Fibroblast of skin of scalp (primary cell): ENCODE measurements around the gene ALDH1L1.

Source experiments
- DNase-seq: peaks from one replicate; pipeline ENCODE4 v3.0.0-alpha.2; 2013

Gene ALDH1L1

DNA sequence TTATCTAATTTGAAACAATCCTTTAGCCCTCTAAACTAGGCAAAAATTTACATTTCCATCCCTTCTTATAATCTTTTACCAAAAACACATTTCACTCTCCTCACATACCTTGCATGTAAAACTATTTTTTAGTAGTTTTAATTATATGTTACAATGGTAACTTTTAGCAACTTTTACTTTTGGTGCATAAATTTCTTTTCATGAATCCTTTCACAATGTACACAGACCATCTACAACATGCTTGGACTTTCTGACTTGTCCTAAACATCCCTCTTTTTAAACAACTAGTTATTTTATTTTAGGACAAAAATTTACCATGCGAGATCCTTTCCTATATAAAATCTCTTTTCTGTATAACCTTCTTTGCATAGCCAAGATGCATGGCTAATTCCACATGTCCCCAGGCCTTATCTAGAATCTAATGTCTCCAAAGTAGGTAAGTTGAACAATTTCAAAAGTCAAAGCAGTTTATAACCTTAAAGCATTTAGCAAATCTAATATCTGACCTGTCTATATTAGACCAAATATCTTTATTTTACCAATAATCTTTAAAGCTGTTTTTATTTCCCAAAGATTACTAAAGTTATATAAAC lies 14.4 kb upstream of the ALDH1L1 start:
- no peak for DNase-seq

DNA sequence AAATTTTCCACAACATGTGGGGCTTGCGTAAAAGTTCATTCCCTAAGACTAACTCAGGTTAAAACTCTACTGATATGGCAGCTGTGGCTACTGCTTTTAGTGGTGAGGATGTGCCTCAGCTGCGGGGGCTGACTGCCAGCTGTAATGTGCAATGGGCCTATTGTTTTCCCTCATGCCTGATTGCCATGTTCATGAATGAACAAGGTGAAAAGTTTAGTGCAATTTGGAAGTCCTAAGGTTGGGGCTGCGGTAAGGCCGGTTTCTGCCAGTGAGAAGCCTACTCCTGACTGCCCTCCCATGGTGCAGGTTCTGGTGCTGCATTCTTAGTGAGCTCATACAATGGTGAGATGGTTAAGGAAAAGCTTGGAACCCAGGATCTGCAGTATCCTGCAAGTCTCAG lies 10.9 kb upstream of the ALDH1L1 start:
- DNase-seq, result no peak

GRCh38 chr3:126187920-126188319 lies 7.5 kb upstream of the ALDH1L1 start:
- no peak for DNase-seq

GRCh38 chr3:126186749-126187148 lies 6.4 kb upstream of the ALDH1L1 start:
- DNase-seq, result no peak

DNA sequence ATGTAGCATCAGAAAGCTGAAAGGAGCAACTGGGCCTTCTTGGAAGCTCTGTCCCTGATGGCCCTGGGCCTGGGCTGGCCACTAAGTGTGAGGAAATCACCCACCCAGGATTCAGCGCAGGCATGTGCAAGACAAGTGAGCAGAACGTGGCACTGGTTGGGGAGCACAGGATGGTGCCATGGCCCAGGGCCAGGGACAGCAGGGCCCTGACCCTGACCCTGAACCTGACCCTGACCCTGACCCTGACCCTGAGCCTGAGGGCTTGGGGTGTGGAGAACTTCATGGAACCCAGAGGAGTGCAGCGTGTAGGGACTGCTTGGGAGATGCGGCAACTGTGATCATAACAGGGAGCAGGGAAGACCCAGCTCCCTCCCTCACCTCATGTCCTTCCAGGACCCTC lies 5.9 kb upstream of the ALDH1L1 start:
- no peak for DNase-seq

DNA sequence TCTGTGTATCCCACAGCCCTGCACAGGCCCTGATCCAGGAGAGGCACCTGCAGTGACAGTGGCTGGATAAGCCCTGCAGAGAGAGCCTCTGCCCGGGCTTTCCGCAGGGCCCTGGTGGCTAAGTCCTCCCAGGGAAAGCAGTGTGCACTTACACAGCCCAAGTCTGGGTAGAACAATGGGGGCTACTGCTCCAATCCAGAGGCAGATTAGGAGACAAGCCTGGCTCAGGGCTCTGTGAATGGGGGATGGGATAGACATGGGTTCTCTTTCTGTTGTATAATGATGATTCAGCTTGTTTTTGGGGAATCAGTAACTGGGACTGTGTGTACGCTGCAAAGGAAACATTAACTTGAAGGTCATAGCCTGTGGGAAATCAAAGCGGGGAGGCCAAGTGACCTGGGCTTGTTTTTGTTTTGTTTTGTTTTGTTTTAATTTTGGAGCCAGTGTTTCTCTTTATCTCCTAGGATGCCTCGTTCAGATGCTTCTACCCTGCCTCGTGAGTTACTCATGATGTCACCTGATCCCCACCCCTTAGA lies 4.1 kb upstream of the ALDH1L1 start:
- DNase-seq, result no peak

DNA sequence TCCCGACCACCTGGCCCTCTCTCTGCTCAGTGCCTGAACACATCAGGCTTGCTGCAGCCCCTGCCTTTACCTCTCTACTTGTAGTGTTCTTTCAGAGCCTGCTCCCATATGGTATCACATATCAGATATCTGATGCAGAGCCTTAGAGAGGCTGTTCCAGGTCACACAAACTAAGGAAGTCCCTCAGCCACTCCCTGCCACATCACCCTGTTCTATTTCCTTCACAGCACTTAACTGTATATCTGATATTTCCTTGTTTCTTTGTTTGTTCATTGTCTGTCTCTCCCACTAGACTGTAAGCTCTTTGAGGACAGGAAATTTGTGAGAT lies 976 bp upstream of the ALDH1L1 start:
- no peak for DNase-seq

GRCh38 chr3:126179825-126180476 lies 435 bp downstream of the ALDH1L1 start:
- no peak for DNase-seq

DNA sequence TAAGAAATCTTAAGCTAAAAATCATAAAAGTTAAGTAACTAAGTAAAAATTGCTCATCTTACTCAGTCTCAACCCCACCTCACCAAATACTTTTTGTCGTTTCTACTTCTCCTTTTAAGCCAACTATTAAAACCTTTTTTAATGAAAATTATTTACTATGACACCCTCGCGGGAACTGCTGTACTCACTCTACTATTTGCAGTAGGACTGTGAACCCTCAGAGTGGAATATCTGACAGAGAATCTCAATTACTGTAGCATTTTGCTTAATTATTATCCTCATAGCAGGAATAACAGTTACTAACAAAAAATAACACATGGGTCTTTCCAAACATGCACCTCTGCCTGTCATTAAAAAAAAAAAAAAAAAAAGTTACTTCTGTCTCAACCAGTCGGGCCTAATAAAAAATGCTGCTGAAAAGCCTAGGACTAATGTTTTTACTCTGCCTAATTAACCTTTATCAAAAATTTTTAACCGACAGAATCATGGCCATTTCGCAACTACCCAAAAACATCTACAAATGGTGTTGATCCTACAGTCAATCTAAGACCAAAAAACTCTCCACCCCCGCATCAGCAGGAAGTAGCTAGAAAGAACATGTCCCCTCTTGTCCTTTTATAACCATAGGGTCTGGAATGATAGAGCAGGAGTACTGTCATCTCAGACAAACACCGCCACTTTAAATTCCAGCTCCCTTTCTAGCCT lies 10.2 kb downstream of the ALDH1L1 start:
- DNase-seq, result no peak

- no peak for DNase-seq
These were observed 12.8 kb downstream of the ALDH1L1 start for GRCh38 chr3:126167566-126167965.

DNA sequence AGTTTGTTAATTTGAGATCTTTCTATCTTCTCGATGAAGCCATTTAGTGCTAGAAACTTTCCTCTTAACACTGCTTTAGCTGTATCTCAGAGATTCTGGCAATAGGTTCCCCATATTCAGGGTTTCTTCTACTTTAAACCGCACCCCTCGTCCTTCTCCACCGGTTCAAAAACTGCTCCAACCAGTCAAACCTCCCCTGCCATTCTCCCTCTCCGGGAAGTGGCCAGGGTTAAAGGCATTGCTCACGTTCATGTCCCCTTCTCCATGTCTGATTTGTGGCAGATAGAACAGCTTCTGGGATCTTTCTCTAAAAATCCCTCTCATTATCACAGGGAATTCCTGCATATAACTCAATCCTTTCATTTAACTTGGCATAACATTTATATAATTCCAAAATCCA lies 14.4 kb downstream of the ALDH1L1 start:
- DNase-seq, result no peak

- DNase-seq, result no peak
These were observed 19.1 kb downstream of the ALDH1L1 start for GRCh38 chr3:126161309-126161708.

GRCh38 chr3:126160243-126161210 lies 19.9 kb downstream of the ALDH1L1 start:
- DNase-seq, result no peak

DNA sequence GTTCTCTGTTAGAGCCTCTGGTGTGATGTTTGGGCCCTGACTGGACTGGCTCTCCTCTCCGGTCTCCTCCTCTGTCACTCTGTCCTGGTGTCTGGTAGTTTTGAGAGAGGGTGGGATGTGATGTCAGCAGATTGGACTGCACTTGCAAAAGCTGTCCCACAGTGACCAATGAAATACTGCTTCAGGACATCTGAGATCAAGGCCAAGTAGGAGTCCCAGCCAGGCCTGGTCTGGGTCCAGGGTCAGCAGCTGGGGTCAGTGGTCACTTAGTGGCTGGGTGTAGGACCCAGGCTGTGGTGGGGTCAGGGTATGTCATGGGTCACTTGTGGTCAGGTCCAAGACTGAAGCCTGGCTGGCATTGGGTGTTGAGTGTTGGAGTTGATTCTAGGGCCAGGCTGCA lies 20.9 kb downstream of the ALDH1L1 start:
- no peak for DNase-seq

DNA sequence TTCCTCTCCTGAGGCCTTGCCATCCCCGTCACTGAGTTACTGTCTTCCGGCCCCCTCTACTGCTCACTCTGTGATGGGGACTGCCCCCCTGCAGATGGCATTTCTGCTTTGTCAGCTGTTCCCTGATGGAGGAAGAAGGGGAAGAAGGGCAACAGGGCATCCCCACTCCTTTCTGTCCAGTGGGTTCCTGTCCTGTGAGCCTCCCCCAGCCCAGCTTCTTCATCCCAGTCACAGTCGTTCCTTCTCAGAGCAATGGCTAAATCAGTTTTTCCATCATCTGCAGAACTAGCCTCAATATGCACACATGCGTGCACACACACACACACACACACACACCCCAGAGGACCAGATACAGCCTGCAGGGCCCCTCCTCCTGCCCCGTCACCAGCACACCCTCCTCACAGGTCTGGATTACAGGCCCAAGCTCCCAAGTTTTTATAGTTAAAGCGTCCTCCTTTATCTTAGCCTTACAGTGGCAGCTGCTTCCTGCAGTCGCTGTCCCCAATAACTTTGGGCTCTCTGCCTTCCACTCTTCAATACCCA lies 21.4 kb downstream of the ALDH1L1 start:
- no peak for DNase-seq

- no peak for DNase-seq
These were observed 22.1 kb downstream of the ALDH1L1 start for GRCh38 chr3:126158016-126158911.

- no peak for DNase-seq
These were observed 23.2 kb downstream of the ALDH1L1 start for GRCh38 chr3:126157083-126157768.

- DNase-seq, result no peak
These were observed 23.9 kb downstream of the ALDH1L1 start for GRCh38 chr3:126156468-126156867.

DNA sequence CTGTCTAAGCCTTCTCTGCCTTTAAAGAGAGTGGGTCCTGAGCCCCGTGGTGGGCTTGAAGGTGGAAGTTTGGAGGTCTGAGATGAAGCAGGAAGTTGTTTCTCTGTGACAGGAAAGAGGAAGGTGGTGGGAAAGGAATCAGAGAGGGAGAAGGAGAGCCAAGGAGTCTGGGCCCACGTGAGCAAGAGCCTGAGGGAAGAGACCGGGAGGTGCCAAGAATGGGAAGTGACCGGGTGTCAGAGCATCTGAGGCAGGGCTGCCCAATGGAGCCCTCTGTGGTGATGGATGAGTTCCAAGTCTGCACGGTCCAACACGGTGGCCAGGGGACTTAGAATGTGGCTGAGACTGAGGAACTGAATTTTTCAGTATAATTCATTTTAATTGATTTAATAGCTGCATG lies 24.6 kb downstream of the ALDH1L1 start:
- no peak for DNase-seq

- no peak for DNase-seq
These were observed 25.1 kb downstream of the ALDH1L1 start for GRCh38 chr3:126155280-126155640.
